ENCODE data around the gene C3. TPM values are rescaled to one million over a fixed set of nuclear protein-coding genes. Genes with fewer than 3 reads are reported as not detected.
"Not testable (repeated sequence)": the region's sequence is repeated elsewhere in the genome, so short reads cannot be mapped to it uniquely, and the experiment has no call there.

Gene C3
- total RNA-seq, 1 donor from 2014 or later: 0.69 TPM

DNA sequence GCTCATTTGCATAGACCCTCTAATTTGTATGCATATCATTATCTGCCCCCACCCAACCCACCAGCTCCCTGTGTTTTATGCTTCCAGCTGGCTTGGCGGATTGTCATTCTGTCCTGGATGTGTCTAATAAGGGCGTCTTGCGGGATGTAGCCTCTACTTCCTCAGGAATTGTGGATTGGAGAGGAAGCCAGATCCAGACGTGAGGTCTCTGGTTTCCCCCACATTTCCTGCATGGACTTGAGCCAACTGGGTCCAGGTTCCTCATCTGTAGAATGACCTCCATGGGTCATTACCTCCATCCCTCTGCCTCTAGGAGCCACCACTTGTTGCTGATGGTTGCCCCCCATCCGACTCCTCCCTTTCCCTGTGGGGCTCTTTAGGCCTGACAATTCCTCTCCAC lies 57.7 kb downstream of the C3 start:
- H3K4me3 Mint-ChIP-seq (ENCODE audit: unreplicated experiment): no peak overlapping the region
- no peak for DNase-seq
- no peaks in the 10 kb centered on the region for H3K9me3 Mint-ChIP-seq (ENCODE audit: unreplicated experiment)
- no peaks in the 10 kb centered on the region for H3K36me3 Mint-ChIP-seq (ENCODE audit: unreplicated experiment)
- H3K4me1 Mint-ChIP-seq (ENCODE audit: low read depth, unreplicated experiment): no peaks in the 10 kb centered on the region
- no peak overlapping the region for H3K27ac Mint-ChIP-seq (ENCODE audit: unreplicated experiment)
- H3K27me3 Mint-ChIP-seq (ENCODE audit: unreplicated experiment): peaks cover 3% of the 10 kb centered on the region
- TF ChIP-seq, protein P1, sequence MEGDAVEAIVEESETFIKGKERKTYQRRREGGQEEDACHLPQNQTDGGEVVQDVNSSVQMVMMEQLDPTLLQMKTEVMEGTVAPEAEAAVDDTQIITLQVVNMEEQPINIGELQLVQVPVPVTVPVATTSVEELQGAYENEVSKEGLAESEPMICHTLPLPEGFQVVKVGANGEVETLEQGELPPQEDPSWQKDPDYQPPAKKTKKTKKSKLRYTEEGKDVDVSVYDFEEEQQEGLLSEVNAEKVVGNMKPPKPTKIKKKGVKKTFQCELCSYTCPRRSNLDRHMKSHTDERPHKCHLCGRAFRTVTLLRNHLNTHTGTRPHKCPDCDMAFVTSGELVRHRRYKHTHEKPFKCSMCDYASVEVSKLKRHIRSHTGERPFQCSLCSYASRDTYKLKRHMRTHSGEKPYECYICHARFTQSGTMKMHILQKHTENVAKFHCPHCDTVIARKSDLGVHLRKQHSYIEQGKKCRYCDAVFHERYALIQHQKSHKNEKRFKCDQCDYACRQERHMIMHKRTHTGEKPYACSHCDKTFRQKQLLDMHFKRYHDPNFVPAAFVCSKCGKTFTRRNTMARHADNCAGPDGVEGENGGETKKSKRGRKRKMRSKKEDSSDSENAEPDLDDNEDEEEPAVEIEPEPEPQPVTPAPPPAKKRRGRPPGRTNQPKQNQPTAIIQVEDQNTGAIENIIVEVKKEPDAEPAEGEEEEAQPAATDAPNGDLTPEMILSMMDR (IDR thresholded peaks at IDR 0.05; ENCODE audit: partially characterized antibody, unreplicated experiment): no peak

DNA sequence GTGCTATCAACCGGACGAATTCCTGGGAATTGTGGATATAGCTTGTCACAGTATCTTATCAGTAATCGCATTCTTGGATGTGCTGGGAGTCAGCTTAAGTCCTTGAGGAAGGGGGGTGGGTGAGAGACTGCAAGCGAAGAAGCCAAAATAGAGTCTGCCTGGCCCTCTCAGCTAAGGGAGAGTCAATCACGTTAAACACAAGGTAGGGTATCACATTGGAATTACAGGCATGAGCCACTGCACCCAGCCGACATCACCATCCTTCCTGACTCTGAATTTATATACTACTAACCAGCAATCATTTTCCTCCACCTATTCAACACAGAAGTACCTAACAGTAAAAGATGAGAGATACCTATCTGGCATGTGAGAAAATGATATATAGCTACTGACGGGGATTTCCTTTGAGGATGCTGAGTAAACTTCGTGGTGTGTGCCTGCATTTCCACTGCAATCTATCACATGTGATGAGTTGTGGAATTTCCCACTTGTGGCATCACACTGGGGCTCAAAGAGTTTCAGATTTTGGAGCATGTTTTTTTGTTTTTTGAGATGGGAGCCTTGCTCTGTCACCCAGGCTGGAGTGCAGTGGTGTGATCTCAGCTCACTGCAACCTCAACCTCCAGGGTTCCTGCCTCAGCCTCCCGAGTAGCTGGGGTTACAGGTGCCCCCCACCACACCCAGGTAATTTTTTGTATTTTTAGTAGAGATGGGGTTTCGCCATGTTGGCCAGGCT lies 58.8 kb downstream of the C3 start:
- H3K27ac Mint-ChIP-seq (ENCODE audit: unreplicated experiment); DNase-seq; H3K9me3 Mint-ChIP-seq (ENCODE audit: unreplicated experiment); H3K36me3 Mint-ChIP-seq (ENCODE audit: unreplicated experiment); H3K27me3 Mint-ChIP-seq (ENCODE audit: unreplicated experiment); H3K4me3 Mint-ChIP-seq (ENCODE audit: unreplicated experiment); H3K4me1 Mint-ChIP-seq (ENCODE audit: low read depth, unreplicated experiment): not testable (repeated sequence)

DNA sequence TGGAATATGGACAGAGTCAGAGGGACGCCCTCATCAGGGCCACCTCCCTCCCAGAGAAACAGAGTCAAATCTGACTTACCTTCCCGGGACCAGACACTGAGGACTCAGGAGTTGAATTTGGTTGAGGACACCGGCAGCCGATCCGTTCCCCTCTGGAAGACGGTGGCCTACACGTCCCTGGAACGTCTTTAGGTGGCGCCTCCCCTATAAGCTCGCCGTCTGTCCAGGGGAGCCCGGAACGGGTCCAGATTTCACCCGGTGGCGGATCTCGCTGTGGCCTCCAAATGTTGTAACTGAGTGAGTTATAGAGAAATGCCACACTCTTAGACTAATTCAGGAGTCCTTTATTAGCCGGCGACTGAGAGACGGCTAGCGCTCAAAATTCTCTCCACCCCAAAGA lies 59.5 kb downstream of the C3 start:
- no peaks in the 10 kb centered on the region for H3K9me3 Mint-ChIP-seq (ENCODE audit: unreplicated experiment)
- H3K27me3 Mint-ChIP-seq (ENCODE audit: unreplicated experiment): peaks cover 3% of the 10 kb centered on the region
- no peak overlapping the region for H3K27ac Mint-ChIP-seq (ENCODE audit: unreplicated experiment)
- H3K4me3 Mint-ChIP-seq (ENCODE audit: unreplicated experiment): no peak overlapping the region
- no peaks in the 10 kb centered on the region for H3K4me1 Mint-ChIP-seq (ENCODE audit: low read depth, unreplicated experiment)
- no peaks in the 10 kb centered on the region for H3K36me3 Mint-ChIP-seq (ENCODE audit: unreplicated experiment)
- DNase-seq: no peak
- TF ChIP-seq, protein P1 (IDR thresholded peaks at IDR 0.05; ENCODE audit: partially characterized antibody, unreplicated experiment): no peak

DNA sequence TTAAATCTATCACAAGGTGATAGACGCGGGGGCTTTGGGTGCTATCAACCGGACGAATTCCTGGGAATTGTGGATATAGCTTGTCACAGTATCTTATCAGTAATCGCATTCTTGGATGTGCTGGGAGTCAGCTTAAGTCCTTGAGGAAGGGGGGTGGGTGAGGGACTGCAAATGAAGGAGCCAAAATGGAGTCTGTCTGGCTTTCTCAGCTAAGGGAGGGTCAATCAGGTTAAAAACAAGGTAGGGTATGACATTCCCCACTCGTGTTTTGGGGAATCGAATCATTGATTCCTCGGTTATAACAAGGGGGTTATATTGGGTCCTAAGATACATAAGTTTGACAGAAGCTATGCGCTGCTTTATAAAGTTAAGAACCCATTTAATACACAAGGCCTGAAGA lies 64.1 kb downstream of the C3 start:
- not testable (repeated sequence) for H3K9me3 Mint-ChIP-seq (ENCODE audit: unreplicated experiment); H3K36me3 Mint-ChIP-seq (ENCODE audit: unreplicated experiment); H3K27ac Mint-ChIP-seq (ENCODE audit: unreplicated experiment); DNase-seq; H3K4me3 Mint-ChIP-seq (ENCODE audit: unreplicated experiment); H3K27me3 Mint-ChIP-seq (ENCODE audit: unreplicated experiment); H3K4me1 Mint-ChIP-seq (ENCODE audit: low read depth, unreplicated experiment)

DNA sequence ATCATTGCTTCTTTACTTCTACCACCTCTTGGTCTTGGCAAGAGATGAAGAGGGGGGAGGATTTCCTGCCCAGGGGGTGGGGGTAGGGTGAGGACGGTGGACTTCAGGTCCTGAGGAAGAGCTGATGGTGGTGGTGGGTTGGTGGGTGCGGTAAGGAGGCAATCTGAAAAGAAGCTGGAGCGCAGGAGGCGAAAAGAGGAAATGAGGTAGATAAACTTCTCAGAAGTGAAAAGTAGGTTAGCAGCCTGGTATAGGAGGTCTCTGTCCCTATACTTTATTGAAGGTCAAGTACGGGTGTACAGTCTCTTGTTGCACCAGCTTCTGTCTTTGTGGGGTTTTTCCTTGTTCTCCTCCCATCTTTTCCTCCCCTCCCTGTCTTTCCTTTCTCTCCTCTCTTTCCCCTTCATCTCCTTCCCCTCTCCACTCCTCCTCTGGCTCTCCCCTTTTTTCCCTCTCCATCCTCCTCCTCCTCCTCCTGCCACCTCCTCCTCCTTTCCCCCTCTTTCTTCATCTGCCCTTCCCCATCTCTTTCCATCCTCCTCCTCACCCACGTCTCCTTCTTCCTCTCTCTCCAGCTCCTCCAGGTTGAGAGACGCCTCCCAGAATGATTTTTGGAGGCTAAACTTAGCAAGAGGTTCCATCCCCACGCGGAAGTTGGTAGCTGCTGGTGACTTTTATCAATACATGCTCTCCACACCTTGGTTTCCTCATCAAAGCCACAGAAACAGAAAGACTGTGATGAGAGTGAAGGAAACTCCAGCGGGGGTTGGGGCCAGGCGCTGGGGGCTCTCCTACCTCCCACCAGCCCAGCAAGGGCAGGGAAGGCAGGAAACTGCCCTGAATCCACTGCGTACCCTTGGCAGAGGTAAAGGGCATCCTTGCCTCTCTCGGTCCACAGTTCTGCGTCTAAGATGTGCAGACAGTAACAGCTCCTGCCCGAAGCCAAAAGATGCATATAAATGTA lies 65.8 kb downstream of the C3 start:
- Mint-ChIP-seq H3K27ac (ENCODE audit: unreplicated experiment) (no peak overlapping the region), H3K4me1 (ENCODE audit: low read depth, unreplicated experiment) (no peaks in the 10 kb centered on the region), H3K9me3 (ENCODE audit: unreplicated experiment) (no peaks in the 10 kb centered on the region), H3K36me3 (ENCODE audit: unreplicated experiment) (no peaks in the 10 kb centered on the region), H3K4me3 (ENCODE audit: unreplicated experiment) (no peak overlapping the region), H3K27me3 (ENCODE audit: unreplicated experiment) (peaks cover 3% of the 10 kb centered on the region)
- TF ChIP-seq, protein P1 (IDR thresholded peaks at IDR 0.05; ENCODE audit: partially characterized antibody, unreplicated experiment): no peak
- no peak for DNase-seq

DNA sequence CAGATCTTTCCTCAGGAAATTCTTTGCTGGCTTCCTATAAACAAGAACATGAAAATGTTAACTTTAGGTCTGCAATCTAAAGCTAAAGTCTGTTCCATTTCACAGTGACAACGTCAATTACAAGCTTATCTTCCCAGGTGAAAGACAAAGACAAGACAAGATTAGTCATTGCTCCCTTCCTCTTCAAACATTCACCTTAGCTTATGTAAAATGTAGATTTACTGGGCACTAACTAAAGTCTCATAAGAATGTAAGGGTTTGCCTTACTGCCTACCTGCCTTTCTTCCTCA lies 67.7 kb downstream of the C3 start:
- DNase-seq: no peak
- Mint-ChIP-seq H3K9me3 (ENCODE audit: unreplicated experiment) (no peaks in the 10 kb centered on the region), H3K36me3 (ENCODE audit: unreplicated experiment) (no peaks in the 10 kb centered on the region), H3K27me3 (ENCODE audit: unreplicated experiment) (no peaks in the 10 kb centered on the region), H3K27ac (ENCODE audit: unreplicated experiment) (no peak overlapping the region), H3K4me3 (ENCODE audit: unreplicated experiment) (no peak overlapping the region), H3K4me1 (ENCODE audit: low read depth, unreplicated experiment) (no peaks in the 10 kb centered on the region)
- TF ChIP-seq, protein P1 (IDR thresholded peaks at IDR 0.05; ENCODE audit: partially characterized antibody, unreplicated experiment): no peak

Data from glutamatergic neuron (in vitro differentiated cells).